Measurements from ENCODE around the gene MAST4. TPM values are rescaled to one million over a fixed set of nuclear protein-coding genes. Genes with fewer than 3 reads are reported as not detected.

The MAST4 gene
- total RNA-seq, 1 donor, result 23.2 TPM

- H3K4me3 ChIP-seq (ENCODE audit: low read depth, low read length), result no peak overlapping the region
- TF ChIP-seq CTCF (IDR thresholded peaks at IDR 0.05; ENCODE audit: insufficient read depth, low read length), result no peak
- no peak for DNase-seq (ENCODE audit: low read depth)
Measured at GRCh38 chr5:67199859-67200258, 603.7 kb downstream of the MAST4 start.

GRCh38 chr5:67200809-67201562 is 604.8 kb downstream of the MAST4 start:
- TF ChIP-seq CTCF (IDR thresholded peaks at IDR 0.05; ENCODE audit: insufficient read depth, low read length), result no peak
- no peak overlapping the region for H3K4me3 ChIP-seq (ENCODE audit: low read depth, low read length)
- DNase-seq (ENCODE audit: low read depth), result no peak

GRCh38 chr5:67201897-67202549 is 605.8 kb downstream of the MAST4 start:
- no peak overlapping the region for H3K4me3 ChIP-seq (ENCODE audit: low read depth, low read length)
- no peak for DNase-seq (ENCODE audit: low read depth)
- TF ChIP-seq CTCF (IDR thresholded peaks at IDR 0.05; ENCODE audit: insufficient read depth, low read length), result no peak

GRCh38 chr5:67202828-67203227 is 606.6 kb downstream of the MAST4 start:
- no peak for DNase-seq (ENCODE audit: low read depth)
- TF ChIP-seq CTCF (IDR thresholded peaks at IDR 0.05; ENCODE audit: insufficient read depth, low read length), result no peak
- no peak overlapping the region for H3K4me3 ChIP-seq (ENCODE audit: low read depth, low read length)

- no peak for DNase-seq (ENCODE audit: low read depth)
- no peak overlapping the region for H3K4me3 ChIP-seq (ENCODE audit: low read depth, low read length)
- TF ChIP-seq CTCF (IDR thresholded peaks at IDR 0.05; ENCODE audit: insufficient read depth, low read length), result no peak
Measured at GRCh38 chr5:67203701-67204074, 607.5 kb downstream of the MAST4 start.

GRCh38 chr5:67204821-67205220 is 608.6 kb downstream of the MAST4 start:
- H3K4me3 ChIP-seq (ENCODE audit: low read depth, low read length), result no peak overlapping the region
- TF ChIP-seq CTCF (IDR thresholded peaks at IDR 0.05; ENCODE audit: insufficient read depth, low read length), result no peak
- DNase-seq (ENCODE audit: low read depth), result no peak

Measured in fibroblast of the aortic adventitia (primary cell).